Caco-2 (cell line): Measurements from ENCODE around the gene MBP. TPM values are rescaled to one million over a fixed set of nuclear protein-coding genes. Genes with fewer than 3 reads are reported as not detected.

Experiments
- BruUV-seq: library from RNA; stranded (reverse); fragments of 400-500 nt; replicated peaks from 2 replicates; lab custom pipeline; 2021; lab: Mats Ljungman, UMichigan
- CTCF ChIA-PET: fragments of 300-600 bp; sonication (Branson Sonifier 250); formaldehyde crosslinking; loops from one replicate; lab custom pipeline; 2022; ENCODE audit warnings: antibody characterized with exemption; lab: Charles Lee
- POLR2A ChIA-PET: fragments of 300-600 bp; sonication (Branson Sonifier 250); formaldehyde crosslinking; loops from one replicate; lab custom pipeline; 2022; ENCODE audit warnings: antibody characterized with exemption; lab: Charles Lee
- DNase-seq, 2 experiments: peaks; one replicate each; pipeline versions ENCODE4 v3.0.0 to v3.0.0-alpha.2; 2020 to 2022
- H3K27me3 ChIP-seq: replicated peaks from 2 replicates; pipeline ENCODE4 v1.6.0; 2011; ENCODE audit warnings: low read length; ENCODE audit not compliant: control insufficient read depth, insufficient read depth
- H3K36me3 ChIP-seq: 2 replicates; pipeline ENCODE4 v1.5.1; 2011; ENCODE audit warnings: low read length; ENCODE audit not compliant: control insufficient read depth, insufficient read depth
- H3K4me1 ChIP-seq: fragments of 250-450 bp; sonication (Bioruptor Pico); 2 replicates; pipeline ENCODE4 v1.5.1; 2020; ENCODE audit warnings: mild to moderate bottlenecking
- H3K4me3 ChIP-seq: 2 replicates; pipeline ENCODE4 v1.5.1; 2011; ENCODE audit warnings: low read depth, mild to moderate bottlenecking, control low read depth, low read length
- H3K9me3 ChIP-seq: fragments of 250-450 bp; sonication (Bioruptor Pico); 2 replicates; pipeline ENCODE4 v1.5.1; 2020; ENCODE audit warnings: mild to moderate bottlenecking, moderate library complexity
- H3K27ac Mint-ChIP-seq: one replicate; pipeline ENCODE4 v1.8.0; 2022; ENCODE audit warnings: mixed read lengths; ENCODE audit not compliant: unreplicated experiment
- H3K27me3 Mint-ChIP-seq: one replicate; pipeline ENCODE4 v1.8.0; 2022; ENCODE audit warnings: mixed read lengths; ENCODE audit not compliant: insufficient read depth, unreplicated experiment
- H3K36me3 Mint-ChIP-seq: one replicate; pipeline ENCODE4 v1.8.0; 2022; ENCODE audit warnings: mild to moderate bottlenecking, mixed read lengths; ENCODE audit not compliant: insufficient read depth, unreplicated experiment
- H3K4me1 Mint-ChIP-seq: one replicate; pipeline ENCODE4 v1.8.0; 2022; ENCODE audit warnings: low read depth, mixed read lengths; ENCODE audit not compliant: unreplicated experiment
- H3K4me3 Mint-ChIP-seq: one replicate; pipeline ENCODE4 v1.8.0; 2022; ENCODE audit warnings: mild to moderate bottlenecking, moderate library complexity, mixed read lengths; ENCODE audit not compliant: unreplicated experiment
- H3K9me3 Mint-ChIP-seq: one replicate; pipeline ENCODE4 v1.8.0; 2022; ENCODE audit warnings: mixed read lengths; ENCODE audit not compliant: unreplicated experiment
- CTCF ChIP-seq, 2 experiments: fragments of 200-600 bp in 1 of 2; IDR thresholded peaks; 1 replicate in 1 of 2; 2 replicates in 1 of 2; pipeline versions ENCODE4 v1.5.1 to v1.8.0; 2011 to 2022; ENCODE audit warnings: antibody characterized with exemption in 1 of 2, control low read depth in 1 of 2, inconsistent platforms in 1 of 2, low read depth in 1 of 2, low read length in 1 of 2, mild to moderate bottlenecking in 1 of 2, moderate library complexity in 1 of 2; ENCODE audit not compliant: insufficient read depth in 1 of 2, severe bottlenecking in 1 of 2, unreplicated experiment in 1 of 2
- intact Hi-C: fragments of 100-400 bp; cut with micrococcal nuclease; formaldehyde crosslinking; loops from one replicate; pipeline ENCODE4 v1.10.0; 2022; ENCODE audit not compliant: unreplicated experiment
- total RNA-seq: library from RNA; stranded (reverse); gene quantifications from 2 replicates; pipeline ENCODE4 v1.2.3, GENCODE V29; 2022

Gene MBP
- total RNA-seq, 1 experiment from 2014 or later = 11.4 TPM

GRCh38 chr18:76957384-76958355, 174.9 kb downstream of the MBP start:
- POLR2A ChIA-PET = no interaction called here
- H3K4me1 ChIP-seq = no peaks in the 10 kb centered on the region
- Mint-ChIP-seq H3K27me3 (no peaks in the 10 kb centered on the region), H3K36me3 (peaks cover 10% of the 10 kb centered on the region), H3K4me1 (no peaks in the 10 kb centered on the region), H3K4me3 (no peak overlapping the region), H3K9me3 (no peaks in the 10 kb centered on the region), H3K27ac (no peak overlapping the region)
- intact Hi-C loops = no loop called here
- TF ChIP-seq CTCF (IDR thresholded peaks at IDR 0.05; ENCODE audit: insufficient read depth in 1 of 2, low read depth in 1 of 2, low read length in 1 of 2, severe bottlenecking in 1 of 2, unreplicated experiment in 1 of 2) = no peak
- H3K4me3 ChIP-seq = no peak overlapping the region
- no TSS peak for BruUV-seq
- no peak for DNase-seq
- CTCF ChIA-PET = no interaction called here
- H3K9me3 ChIP-seq = no peaks in the 10 kb centered on the region
- H3K27me3 ChIP-seq = no peaks in the 10 kb centered on the region
- H3K36me3 ChIP-seq = no peaks in the 10 kb centered on the region

GRCh38 chr18:76956648-76957047, 175.9 kb downstream of the MBP start:
- no peak for DNase-seq
- Histone ChIP-seq H3K4me3 (no peak overlapping the region), H3K4me1 (no peaks in the 10 kb centered on the region), H3K27me3 (no peaks in the 10 kb centered on the region), H3K9me3 (no peaks in the 10 kb centered on the region), H3K36me3 (no peaks in the 10 kb centered on the region)
- no peak overlapping the region for H3K4me3 Mint-ChIP-seq
- ChIA-PET POLR2A (no interaction called here), CTCF (no interaction called here)
- TF ChIP-seq CTCF (IDR thresholded peaks at IDR 0.05; ENCODE audit: insufficient read depth in 1 of 2, low read depth in 1 of 2, low read length in 1 of 2, severe bottlenecking in 1 of 2, unreplicated experiment in 1 of 2) = no peak
- no peaks in the 10 kb centered on the region for H3K9me3 Mint-ChIP-seq
- BruUV-seq = no TSS peak
- no peak overlapping the region for H3K27ac Mint-ChIP-seq
- no peaks in the 10 kb centered on the region for H3K4me1 Mint-ChIP-seq
- intact Hi-C loops = no loop called here
- H3K36me3 Mint-ChIP-seq = peaks cover 10% of the 10 kb centered on the region
- H3K27me3 Mint-ChIP-seq = no peaks in the 10 kb centered on the region

- no peaks in the 10 kb centered on the region for H3K4me1 Mint-ChIP-seq
- TF ChIP-seq CTCF (IDR thresholded peaks at IDR 0.05; ENCODE audit: insufficient read depth in 1 of 2, low read depth in 1 of 2, low read length in 1 of 2, severe bottlenecking in 1 of 2, unreplicated experiment in 1 of 2) = no peak
- ChIA-PET CTCF (no interaction called here), POLR2A (no interaction called here)
- no peaks in the 10 kb centered on the region for H3K36me3 ChIP-seq
- no peaks in the 10 kb centered on the region for H3K27me3 ChIP-seq
- BruUV-seq = no TSS peak
- peaks cover 10% of the 10 kb centered on the region for H3K36me3 Mint-ChIP-seq
- DNase-seq = no peak
- no peak overlapping the region for H3K4me3 ChIP-seq
- H3K27me3 Mint-ChIP-seq = no peaks in the 10 kb centered on the region
- intact Hi-C loops = no loop called here
- no peaks in the 10 kb centered on the region for H3K4me1 ChIP-seq
- H3K4me3 Mint-ChIP-seq = no peak overlapping the region
- no peaks in the 10 kb centered on the region for H3K9me3 ChIP-seq
- H3K9me3 Mint-ChIP-seq = no peaks in the 10 kb centered on the region
- no peak overlapping the region for H3K27ac Mint-ChIP-seq
These were observed 176.9 kb downstream of the MBP start for GRCh38 chr18:76955524-76956170.
